Gastrocnemius medialis (tissue), 4 donors: ENCODE results near the gene MPPE1. TPM values are rescaled to one million over a fixed set of nuclear protein-coding genes. Genes with fewer than 3 reads are reported as not detected.

Experiments used
- ATAC-seq, 2 donors: fragments of 150-250 bp; one replicate each; pipeline ENCODE4 v1.9.1; 2016
- DNase-seq, 2 donors: peaks; one replicate each; pipeline ENCODE4 v3.0.0-alpha.2; 2019
- H3K27ac ChIP-seq, 4 donors: fragments of 200-600 bp; sonication (generic); 1 replicate in 1 of 4; 2 replicates in 3 of 4; pipeline ENCODE4 v1.5.1; 2016 to 2018; ENCODE audit warnings: mild to moderate bottlenecking in 2 of 4, moderate library complexity in 1 of 4
- H3K27me3 ChIP-seq, 3 donors: fragments of 200-600 bp; sonication (generic) in 2 of 3; 1 replicate in 1 of 3; 2 replicates in 2 of 3; pipeline versions ENCODE4 v1.5.1 to v1.6.0; 2016 to 2019; ENCODE audit warnings: mild to moderate bottlenecking in 1 of 3, moderate library complexity in 1 of 3
- H3K36me3 ChIP-seq, 2 donors: fragments of 200-600 bp; sonication (generic) in 1 of 2; one replicate each; pipeline ENCODE4 v1.5.1; 2017 to 2018
- H3K4me1 ChIP-seq, 2 donors: fragments of 200-600 bp; sonication (generic) in 1 of 2; one replicate each; pipeline ENCODE4 v1.5.1; 2016 to 2017; ENCODE audit warnings: mild to moderate bottlenecking in 2 of 2
- H3K4me3 ChIP-seq, 4 donors: fragments of 200-600 bp; sonication (generic) in 3 of 4; 1 replicate in 1 of 4; 2 replicates in 3 of 4; pipeline ENCODE4 v1.5.1; 2016 to 2019; ENCODE audit warnings: mild to moderate bottlenecking in 2 of 4
- H3K9me3 ChIP-seq, 3 donors: fragments of 200-600 bp; sonication (generic) in 2 of 3; 1 replicate in 1 of 3; 2 replicates in 2 of 3; pipeline ENCODE4 v1.5.1; 2016 to 2019
- CTCF ChIP-seq, 5 experiments: fragments of 450-650 bp in 3 of 5; fragments of 200-600 bp in 2 of 5; sonication (generic) in 2 of 5; IDR thresholded peaks in 4 of 5; conservative IDR thresholded peaks in 1 of 5; 1 replicate in 4 of 5; 2 replicates in 1 of 5; pipeline ENCODE4 v1.5.1; 2016 to 2019; ENCODE audit warnings: antibody characterized with exemption in 5 of 5, mild to moderate bottlenecking in 3 of 5, moderate library complexity in 3 of 5
- POLR2A ChIP-seq, 2 donors: fragments of 450-650 bp; IDR thresholded peaks; one replicate each; pipeline ENCODE4 v1.6.1; 2017; ENCODE audit warnings: antibody characterized with exemption in 2 of 2, mild to moderate bottlenecking in 2 of 2, moderate library complexity in 2 of 2
- in situ Hi-C, 4 donors: fragments of 200-750 bp; cut with MboI; loops; one replicate each; pipeline versions ENCODE4 v1.15.0 to v1.8.0; 2017; ENCODE audit warnings: low sequenced_read_pairs in 4 of 4
- intact Hi-C: fragments of 100-400 bp; cut with DNase I; formaldehyde crosslinking; loops from one replicate; pipeline ENCODE4 v1.15.1; 2023; ENCODE audit warnings: low total_unique reads
- total RNA-seq, 4 donors: library from RNA; depleted of rRNA; stranded (reverse); fragments of >200 nt; gene quantifications; one replicate each; pipeline versions ENCODE4 v1.1.0 to v1.2.3, GENCODE V29; 2016

Gene MPPE1
- total RNA-seq, 4 donors from 2014 or later, result 11.0 to 33.6 (median 24.8) TPM

GRCh38 chr18:11851806-11852337, 56.2 kb downstream of the MPPE1 start:
- in situ Hi-C loops (loop anchor here in 2 of 4 donors (10.0 to 25.0 kb wide), 2 partner anchors 143 to 665 kb away; no protein-coding TSS in a partner anchor), intact Hi-C loops (loop anchor here (2.0 to 10.0 kb wide), 5 partner anchors 95 to 1317 kb away; partner anchors contain the start of genes IMPA2 and SEH1L)
- H3K27ac ChIP-seq, result peak overlapping the region; percentile 90 to 99 (median 96)
- H3K27me3 ChIP-seq, result no peaks in the 10 kb centered on the region
- peak overlapping the region; percentile 72 to 92 (median 84) for H3K4me3 ChIP-seq
- no peak for TF ChIP-seq CTCF (IDR thresholded peaks at IDR 0.05 in 4 of 5, conservative IDR thresholded peaks at IDR 0.05 in 1 of 5)
- no peak for TF ChIP-seq POLR2A (IDR thresholded peaks at IDR 0.05)
- H3K9me3 ChIP-seq, result no peaks in the 10 kb centered on the region
- H3K36me3 ChIP-seq, result peaks cover 0 to 25% of the 10 kb centered on the region in 2 donors
- DNase-seq (peak in 1 of 2 donors; percentile 60), ATAC-seq (peak; percentile 4 to 6)
- H3K4me1 ChIP-seq, result peaks cover 31 to 44% of the 10 kb centered on the region in 2 donors

GRCh38 chr18:11851146-11851805, 56.8 kb downstream of the MPPE1 start, which contains the start of gene CHMP1B:
Gene CHMP1B, plus strand, starts transcription at chr18:11851413. Its CDS starts 99 bp downstream, at chr18:11851512.
- H3K36me3 ChIP-seq, result peaks cover 0 to 25% of the 10 kb centered on the region in 2 donors
- intact Hi-C loops, result loop anchor here (2.0 to 10.0 kb wide), 5 partner anchors 96 to 1316 kb away; partner anchors contain the start of genes IMPA2 and SEH1L
- DNase-seq (peak; percentile 97 to 99), ATAC-seq (peak; percentile 59 to 68)
- H3K9me3 ChIP-seq, result no peaks in the 10 kb centered on the region
- peak within 1 kb of the TSS; percentile 90 to 99 (median 96) for H3K27ac ChIP-seq
- in situ Hi-C loops, result loop anchor here in 2 of 4 donors (10.0 to 25.0 kb wide), 2 partner anchors 144 to 664 kb away; no protein-coding TSS in a partner anchor
- H3K27me3 ChIP-seq, result no peaks in the 10 kb centered on the region
- TF ChIP-seq POLR2A (IDR thresholded peaks at IDR 0.05) (peak; percentile 100), CTCF (IDR thresholded peaks at IDR 0.05 in 4 of 5, conservative IDR thresholded peaks at IDR 0.05 in 1 of 5) (peak in 1 of 5 experiments; percentile 21)
- peak within 1 kb of the TSS; percentile 72 to 92 (median 84) for H3K4me3 ChIP-seq
- peaks cover 25 to 38% of the 10 kb centered on the region in 2 donors for H3K4me1 ChIP-seq

- Histone ChIP-seq H3K27ac (peak overlapping the region; percentile 90 to 99 (median 96)), H3K4me1 (peaks cover 20 to 34% of the 10 kb centered on the region in 2 donors), H3K4me3 (peak overlapping the region; percentile 72 to 92 (median 84)), H3K27me3 (no peaks in the 10 kb centered on the region), H3K9me3 (no peaks in the 10 kb centered on the region), H3K36me3 (peaks cover 0 to 25% of the 10 kb centered on the region in 2 donors)
- TF ChIP-seq POLR2A (IDR thresholded peaks at IDR 0.05) (no peak), CTCF (IDR thresholded peaks at IDR 0.05 in 4 of 5, conservative IDR thresholded peaks at IDR 0.05 in 1 of 5) (no peak)
- peak; percentile 43 to 44 for ATAC-seq
- intact Hi-C loops, result loop anchor here (1.0 to 10.0 kb wide), 6 partner anchors 10 to 1316 kb away; partner anchors contain the start of genes IMPA2 and SEH1L
- DNase-seq, result no peak
- in situ Hi-C loops, result loop anchor here in 2 of 4 donors (10.0 to 25.0 kb wide), 2 partner anchors 144 to 663 kb away; no protein-coding TSS in a partner anchor
These were observed 57.3 kb downstream of the MPPE1 start for GRCh38 chr18:11850821-11851145.

- H3K36me3 ChIP-seq, result peaks cover 0 to 21% of the 10 kb centered on the region in 2 donors
- peak; percentile 41 to 61 for TF ChIP-seq POLR2A (IDR thresholded peaks at IDR 0.05)
- no peak for TF ChIP-seq CTCF (IDR thresholded peaks at IDR 0.05 in 4 of 5, conservative IDR thresholded peaks at IDR 0.05 in 1 of 5)
- no peaks in the 10 kb centered on the region for H3K27me3 ChIP-seq
- H3K27ac ChIP-seq, result peak overlapping the region; percentile 90 to 99 (median 96)
- peak; percentile 82 to 96 for DNase-seq
- peak; percentile 76 to 77 for ATAC-seq
- H3K4me3 ChIP-seq, result peak overlapping the region; percentile 72 to 92 (median 84)
- peaks cover 14 to 29% of the 10 kb centered on the region in 2 donors for H3K4me1 ChIP-seq
- no peaks in the 10 kb centered on the region for H3K9me3 ChIP-seq
- in situ Hi-C loops (loop anchor here in 2 of 4 donors (10.0 to 25.0 kb wide), 2 partner anchors 145 to 663 kb away; no protein-coding TSS in a partner anchor), intact Hi-C loops (loop anchor here (1.0 to 10.0 kb wide), 7 partner anchors 10 to 1315 kb away; partner anchors contain the start of genes IMPA2 and SEH1L)
These were observed 58.1 kb downstream of the MPPE1 start for GRCh38 chr18:11849841-11850634.
